ENCODE data around the gene GREB1.

GREB1 gene

GRCh38 chr2:11612553-11613215, 78.8 kb downstream of the GREB1 start:
- H3K4me3 ChIP-seq (ENCODE audit: control insufficient read depth, low read depth, low read length): no peak overlapping the region
- TF ChIP-seq, protein P1, sequence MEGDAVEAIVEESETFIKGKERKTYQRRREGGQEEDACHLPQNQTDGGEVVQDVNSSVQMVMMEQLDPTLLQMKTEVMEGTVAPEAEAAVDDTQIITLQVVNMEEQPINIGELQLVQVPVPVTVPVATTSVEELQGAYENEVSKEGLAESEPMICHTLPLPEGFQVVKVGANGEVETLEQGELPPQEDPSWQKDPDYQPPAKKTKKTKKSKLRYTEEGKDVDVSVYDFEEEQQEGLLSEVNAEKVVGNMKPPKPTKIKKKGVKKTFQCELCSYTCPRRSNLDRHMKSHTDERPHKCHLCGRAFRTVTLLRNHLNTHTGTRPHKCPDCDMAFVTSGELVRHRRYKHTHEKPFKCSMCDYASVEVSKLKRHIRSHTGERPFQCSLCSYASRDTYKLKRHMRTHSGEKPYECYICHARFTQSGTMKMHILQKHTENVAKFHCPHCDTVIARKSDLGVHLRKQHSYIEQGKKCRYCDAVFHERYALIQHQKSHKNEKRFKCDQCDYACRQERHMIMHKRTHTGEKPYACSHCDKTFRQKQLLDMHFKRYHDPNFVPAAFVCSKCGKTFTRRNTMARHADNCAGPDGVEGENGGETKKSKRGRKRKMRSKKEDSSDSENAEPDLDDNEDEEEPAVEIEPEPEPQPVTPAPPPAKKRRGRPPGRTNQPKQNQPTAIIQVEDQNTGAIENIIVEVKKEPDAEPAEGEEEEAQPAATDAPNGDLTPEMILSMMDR (conservative IDR thresholded peaks at IDR 0.05; ENCODE audit: control insufficient read depth, insufficient read depth, low read depth, low read length): no peak
- DNase-seq (ENCODE audit: low read depth): no peak

GRCh38 chr2:11613297-11613696, 79.5 kb downstream of the GREB1 start:
- no peak for DNase-seq (ENCODE audit: low read depth)
- TF ChIP-seq, protein P1 (conservative IDR thresholded peaks at IDR 0.05; ENCODE audit: control insufficient read depth, insufficient read depth, low read depth, low read length): no peak
- no peak overlapping the region for H3K4me3 ChIP-seq (ENCODE audit: control insufficient read depth, low read depth, low read length)

- no peak overlapping the region for H3K4me3 ChIP-seq (ENCODE audit: control insufficient read depth, low read depth, low read length)
- no peak for DNase-seq (ENCODE audit: low read depth)
- TF ChIP-seq, protein P1 (conservative IDR thresholded peaks at IDR 0.05; ENCODE audit: control insufficient read depth, insufficient read depth, low read depth, low read length): no peak
Observed at GRCh38 chr2:11615209-11615608, 81.4 kb downstream of the GREB1 start.

- no peak for DNase-seq (ENCODE audit: low read depth)
- TF ChIP-seq, protein P1 (conservative IDR thresholded peaks at IDR 0.05; ENCODE audit: control insufficient read depth, insufficient read depth, low read depth, low read length): no peak
- H3K4me3 ChIP-seq (ENCODE audit: control insufficient read depth, low read depth, low read length): no peak overlapping the region
Observed at GRCh38 chr2:11616097-11616687, 82.3 kb downstream of the GREB1 start.

DNA sequence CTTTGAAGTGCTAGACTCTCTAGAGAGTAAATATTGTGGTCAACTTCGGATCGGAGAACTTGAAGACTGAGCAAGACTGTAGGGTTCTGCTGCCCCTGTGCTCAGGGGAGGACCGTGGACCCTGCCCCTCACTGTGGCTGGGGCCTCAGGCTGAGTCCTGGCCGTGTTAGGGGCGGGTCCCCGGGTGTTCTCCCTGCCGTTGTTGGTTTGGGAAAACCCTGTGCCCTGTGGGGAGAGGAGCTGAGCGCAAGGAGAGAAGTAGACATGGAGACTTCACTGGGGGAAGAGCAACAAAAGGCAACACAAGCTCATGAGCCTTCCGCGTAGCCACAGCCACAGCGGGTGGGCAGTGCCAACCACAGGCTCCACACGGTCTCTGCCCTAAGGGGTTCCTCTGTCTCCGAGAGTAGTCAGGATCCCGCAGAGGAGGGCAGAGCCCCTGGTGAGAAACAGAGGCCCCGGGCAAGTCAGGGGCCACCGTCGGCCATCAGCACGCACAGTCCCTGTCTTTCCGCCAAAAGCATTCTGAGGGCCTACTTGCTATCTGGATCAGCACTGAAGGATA, 83.1 kb downstream of the GREB1 start:
- DNase-seq (ENCODE audit: low read depth): no peak
- TF ChIP-seq, protein P1 (conservative IDR thresholded peaks at IDR 0.05; ENCODE audit: control insufficient read depth, insufficient read depth, low read depth, low read length): no peak
- no peak overlapping the region for H3K4me3 ChIP-seq (ENCODE audit: control insufficient read depth, low read depth, low read length)

- TF ChIP-seq, protein P1 (conservative IDR thresholded peaks at IDR 0.05; ENCODE audit: control insufficient read depth, insufficient read depth, low read depth, low read length): no peak
- DNase-seq (ENCODE audit: low read depth): no peak
- no peak overlapping the region for H3K4me3 ChIP-seq (ENCODE audit: control insufficient read depth, low read depth, low read length)
Observed at GRCh38 chr2:11617527-11617926, 83.7 kb downstream of the GREB1 start.
